Natural killer cell treated with Interleukin-12 subunit alpha and Interleukin-12 subunit beta and Interleukin-15 and Interleukin-18, amount 100 ng/mL, for 72 hours (primary cell): ENCODE data around the gene LRRC51. TPM values are rescaled to one million over a fixed set of nuclear protein-coding genes. Genes with fewer than 3 reads are reported as not detected.

ENCODE experiments used
- ATAC-seq, 2 donors: fragments of 150-1000 bp; cut with Tn5 transposase in 1 of 2; sonication (Bioruptor Pico), chemical (Tn5 transposase) in 1 of 2; 2 replicates each; pipeline ENCODE4 v1.10.0; 2021
- DNase-seq: peaks from one replicate; pipeline ENCODE4 v3.0.0; 2022; ENCODE audit warnings: low spot score
- H3K27ac Mint-ChIP-seq, 2 donors: 1 replicate in 1 of 2; 2 replicates in 1 of 2; pipeline ENCODE4 v1.8.0; 2022; ENCODE audit warnings: mixed read lengths in 2 of 2, mild to moderate bottlenecking in 1 of 2, moderate library complexity in 1 of 2
- H3K27me3 Mint-ChIP-seq, 2 donors: 1 replicate in 1 of 2; 2 replicates in 1 of 2; pipeline ENCODE4 v1.8.0; 2022; ENCODE audit warnings: mixed read lengths in 2 of 2
- H3K36me3 Mint-ChIP-seq: one replicate; pipeline ENCODE4 v1.8.0; 2022; ENCODE audit warnings: mixed read lengths
- H3K4me1 Mint-ChIP-seq, 2 donors: 1 replicate in 1 of 2; 2 replicates in 1 of 2; pipeline ENCODE4 v1.8.0; 2022; ENCODE audit warnings: low read depth in 2 of 2, mixed read lengths in 2 of 2, mild to moderate bottlenecking in 1 of 2
- H3K4me3 Mint-ChIP-seq: one replicate; pipeline ENCODE4 v1.8.0; 2022; ENCODE audit warnings: mixed read lengths
- H3K9me3 Mint-ChIP-seq: 2 replicates; pipeline ENCODE4 v1.8.0; 2022; ENCODE audit warnings: mixed read lengths
- total RNA-seq, 2 donors: library from RNA; stranded (reverse); gene quantifications; one replicate each; pipeline ENCODE4 v1.2.3, GENCODE V29; 2022

LRRC51 gene, protein sequence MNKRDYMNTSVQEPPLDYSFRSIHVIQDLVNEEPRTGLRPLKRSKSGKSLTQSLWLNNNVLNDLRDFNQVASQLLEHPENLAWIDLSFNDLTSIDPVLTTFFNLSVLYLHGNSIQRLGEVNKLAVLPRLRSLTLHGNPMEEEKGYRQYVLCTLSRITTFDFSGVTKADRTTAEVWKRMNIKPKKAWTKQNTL
- total RNA-seq, result 1 to 10 TPM; 3.5 to 7.2 TPM

DNA sequence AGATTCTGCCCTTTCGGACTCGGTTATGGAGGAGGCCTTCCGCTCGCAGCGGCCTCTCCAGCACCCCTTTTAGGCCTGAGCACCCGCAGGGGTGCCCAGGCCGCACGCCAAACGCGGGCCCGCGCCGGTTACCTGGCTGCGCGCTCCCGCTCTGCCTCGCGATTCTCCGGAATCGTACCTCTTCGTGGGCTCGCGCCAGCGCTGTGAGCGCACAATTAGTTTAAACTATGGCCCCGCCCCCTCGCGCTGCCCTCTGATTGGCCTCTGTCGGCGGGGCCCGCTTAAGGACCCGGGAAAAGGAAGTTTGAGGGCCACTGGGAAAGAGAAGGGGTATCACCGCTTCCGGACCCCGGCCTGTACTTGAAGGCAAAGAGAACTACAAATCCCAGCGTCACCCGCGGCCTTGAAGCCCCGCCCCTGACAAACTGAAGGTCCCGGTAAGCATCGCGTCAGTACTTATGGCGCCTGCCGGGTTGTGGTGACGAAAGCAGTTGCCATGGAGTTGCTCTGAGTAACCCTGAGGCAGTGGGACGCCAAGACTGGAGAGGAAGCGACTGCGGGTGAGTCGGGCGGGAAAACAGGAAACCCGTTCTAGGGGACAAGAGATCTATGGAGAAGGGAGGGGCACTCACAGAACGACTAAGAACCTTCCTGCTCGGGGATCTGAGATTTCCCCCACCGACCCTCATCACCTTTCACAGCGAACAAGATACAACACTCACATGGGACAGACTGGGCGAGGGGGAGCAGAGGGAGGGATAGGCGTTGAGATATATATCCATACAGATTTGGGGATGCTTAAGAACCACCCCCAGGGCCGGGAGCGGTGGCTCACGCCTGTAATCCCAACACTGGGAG lies at the start of gene LRRC51, which contains the start of gene NUMA1:
LRRC51 (plus strand) TSS at position 525 of the 858 bp plus-strand sequence. CDS start 8,234 bp downstream, outside the sequence.
NUMA1 (minus strand) TSS at position 217 of the 858 bp plus-strand sequence. CDS start 44,599 bp downstream, outside the sequence.
- Mint-ChIP-seq H3K4me3 (peak within 1 kb of the TSS; percentile 92), H3K27ac (peak within 1 kb of the TSS; percentile 89 to 95), H3K4me1 (peaks cover 41 to 46% of the 10 kb centered on the region in 2 donors), H3K27me3 (no peaks in the 10 kb centered on the region), H3K9me3 (no peaks in the 10 kb centered on the region), H3K36me3 (no peaks in the 10 kb centered on the region)
- DNase-seq (peak; percentile 99), ATAC-seq (peak; percentile 97 to 98)

DNA sequence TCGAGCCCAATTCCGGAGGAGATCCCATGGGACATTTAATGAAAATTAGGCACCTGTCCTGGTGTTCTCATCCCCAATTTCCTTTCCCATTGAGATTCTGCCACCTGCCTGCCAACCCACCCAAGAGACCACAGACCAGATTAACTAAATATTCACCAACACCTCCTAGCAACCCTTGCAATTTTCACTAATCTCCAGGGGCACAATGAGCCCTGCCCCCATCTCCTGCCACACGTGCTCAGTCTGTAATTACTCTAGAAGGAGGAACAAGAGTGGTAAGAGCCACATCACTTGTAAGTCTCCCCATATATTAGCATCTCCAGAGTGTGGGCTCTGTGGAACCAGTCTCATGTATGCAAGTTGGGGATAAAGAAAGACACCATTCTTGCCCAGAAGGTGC lies 44.0 kb upstream of the LRRC51 start:
- no peak for DNase-seq
- H3K27ac Mint-ChIP-seq, result no peak overlapping the region

DNA sequence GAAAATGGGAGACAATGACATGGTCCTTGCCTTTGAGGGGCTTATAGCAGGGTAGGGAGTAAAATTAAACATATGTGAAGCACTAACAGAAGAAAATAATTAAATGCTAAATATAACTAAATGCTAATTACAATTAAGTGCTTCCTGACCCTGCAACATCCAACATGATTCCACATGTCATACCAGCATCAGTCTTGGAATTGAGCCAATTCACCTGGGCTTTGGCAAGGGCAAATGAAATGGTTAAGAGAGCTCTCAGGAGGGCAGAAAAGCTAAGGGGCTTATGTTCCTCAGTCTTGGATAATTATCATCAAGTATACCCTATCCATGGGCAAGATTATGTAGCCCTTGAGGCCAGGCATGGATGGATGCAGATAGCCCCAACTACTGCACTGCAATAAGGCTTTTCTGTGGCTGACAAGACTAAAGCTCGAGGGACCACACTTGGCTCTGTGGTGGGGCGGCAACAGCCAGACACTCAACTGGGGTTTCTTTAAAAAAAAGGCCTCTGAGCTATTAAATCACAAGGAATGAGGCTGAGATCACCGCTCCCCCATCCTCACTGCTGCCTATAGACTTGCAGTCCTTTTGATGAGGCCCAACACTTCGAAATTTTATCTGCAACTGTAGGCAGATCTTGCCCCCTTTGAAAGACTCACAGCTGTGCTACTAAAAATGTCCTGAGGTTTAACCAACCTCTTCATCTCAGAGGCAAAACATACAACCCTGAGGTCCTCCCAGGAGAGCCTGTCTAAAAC lies 42.9 kb upstream of the LRRC51 start:
- no peak for DNase-seq
- no peaks in the 10 kb centered on the region for H3K36me3 Mint-ChIP-seq
- H3K9me3 Mint-ChIP-seq, result no peaks in the 10 kb centered on the region
- H3K27ac Mint-ChIP-seq, result no peak overlapping the region
- no peak for ATAC-seq
- no peaks in the 10 kb centered on the region for H3K27me3 Mint-ChIP-seq
- no peak overlapping the region for H3K4me3 Mint-ChIP-seq
- peaks cover 5 to 43% of the 10 kb centered on the region in 2 donors for H3K4me1 Mint-ChIP-seq

More for the DNA sequence above, 44.0 kb upstream of the LRRC51 start:
- no peaks in the 10 kb centered on the region for H3K9me3 Mint-ChIP-seq
- peaks cover 5 to 33% of the 10 kb centered on the region in 2 donors for H3K4me1 Mint-ChIP-seq
- no peaks in the 10 kb centered on the region for H3K27me3 Mint-ChIP-seq
- no peaks in the 10 kb centered on the region for H3K36me3 Mint-ChIP-seq
- ATAC-seq, result no peak
- no peak overlapping the region for H3K4me3 Mint-ChIP-seq

DNA sequence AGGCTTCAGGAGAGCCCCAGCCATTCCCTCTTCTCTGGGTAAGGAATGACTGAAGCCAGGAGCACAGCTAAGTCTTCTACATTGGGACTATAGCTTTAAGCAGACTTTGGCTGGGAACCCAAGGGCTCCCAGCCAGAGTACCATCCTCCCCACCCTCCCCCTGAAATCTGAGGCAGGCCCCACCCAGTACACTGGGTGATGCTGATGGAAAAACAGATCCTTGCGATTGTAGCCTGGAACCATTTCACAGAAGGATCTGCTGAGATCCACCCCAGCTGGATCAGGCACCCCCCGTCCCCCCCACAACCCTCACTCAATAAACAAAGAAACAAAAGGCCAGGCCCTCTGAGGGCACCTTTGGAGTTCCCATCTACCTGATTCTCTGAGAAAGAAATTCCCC lies 42.2 kb upstream of the LRRC51 start:
- Mint-ChIP-seq H3K27me3 (no peaks in the 10 kb centered on the region), H3K36me3 (no peaks in the 10 kb centered on the region), H3K27ac (no peak overlapping the region), H3K4me1 (peaks cover 5 to 44% of the 10 kb centered on the region in 2 donors), H3K9me3 (no peaks in the 10 kb centered on the region), H3K4me3 (no peak overlapping the region)
- ATAC-seq (no peak), DNase-seq (no peak)

DNA sequence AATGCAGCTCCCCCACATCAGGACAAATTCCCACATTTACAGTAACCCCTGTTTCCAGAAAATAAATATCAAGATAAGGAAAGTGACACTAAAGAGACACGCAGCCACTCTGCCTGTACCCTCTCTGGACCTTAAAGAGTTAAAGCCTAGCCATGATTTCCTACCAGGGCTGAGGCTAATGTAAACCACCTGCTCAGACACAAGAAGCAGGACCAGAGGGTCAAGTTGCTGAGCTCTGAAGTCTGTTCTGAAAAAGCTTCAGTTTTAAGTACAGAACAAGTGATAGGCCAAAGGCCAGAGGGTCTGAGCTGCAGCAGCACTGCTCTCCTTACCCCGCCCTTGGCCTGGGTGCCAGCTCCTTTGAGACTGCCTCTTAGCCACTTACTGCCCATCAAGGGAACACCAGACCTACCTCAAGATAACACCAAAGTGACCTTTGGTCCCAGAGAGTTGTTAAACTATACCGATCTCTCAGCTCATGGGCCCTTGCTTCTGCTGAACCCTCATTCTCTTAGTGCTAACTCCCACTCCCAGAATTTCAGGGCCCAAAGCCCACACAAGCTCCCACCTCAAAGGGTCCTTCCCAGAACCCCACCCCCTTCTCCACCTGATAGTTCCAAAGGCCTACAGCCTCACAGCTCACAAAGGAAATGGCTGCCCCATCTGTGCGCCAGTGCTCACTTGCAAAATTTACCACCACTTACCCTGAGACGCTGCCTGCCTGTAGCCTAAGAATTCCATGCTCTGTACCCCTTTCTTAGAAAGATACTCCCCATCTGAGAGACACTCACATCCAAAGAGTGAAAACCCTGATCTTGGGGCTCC lies 41.4 kb upstream of the LRRC51 start:
- Mint-ChIP-seq H3K27me3 (no peaks in the 10 kb centered on the region), H3K27ac (no peak overlapping the region), H3K9me3 (no peaks in the 10 kb centered on the region), H3K36me3 (no peaks in the 10 kb centered on the region), H3K4me1 (peaks cover 10 to 44% of the 10 kb centered on the region in 2 donors), H3K4me3 (no peak overlapping the region)
- DNase-seq (no peak), ATAC-seq (no peak)

DNA sequence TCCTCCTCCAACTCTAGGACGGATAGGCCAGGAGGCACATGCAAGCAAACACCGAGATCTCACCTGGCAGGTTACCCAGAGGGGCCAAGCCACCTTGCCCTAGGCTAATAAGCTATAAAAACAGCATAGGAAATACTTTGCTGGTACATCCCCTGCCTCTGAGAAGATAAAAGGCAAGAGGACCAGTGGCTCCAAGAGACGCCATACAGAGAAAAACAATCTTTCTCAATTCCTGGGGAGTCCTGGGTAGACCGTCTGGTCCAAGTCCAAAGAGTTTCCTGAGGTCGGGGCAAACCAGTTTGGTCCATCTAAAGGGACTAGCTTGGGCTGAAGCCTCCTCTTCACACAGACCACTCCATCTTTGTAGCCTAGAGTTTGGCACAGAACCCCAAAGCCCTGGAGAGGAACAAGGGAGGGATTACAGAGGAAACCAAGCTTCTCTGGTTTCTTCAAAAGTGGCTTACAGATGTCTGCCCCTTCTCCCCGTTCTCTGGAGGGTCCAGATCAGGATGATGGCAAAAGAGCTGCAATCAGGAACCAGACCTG lies 40.7 kb upstream of the LRRC51 start:
- H3K27me3 Mint-ChIP-seq, result no peaks in the 10 kb centered on the region
- ATAC-seq, result no peak
- DNase-seq, result no peak

DNA sequence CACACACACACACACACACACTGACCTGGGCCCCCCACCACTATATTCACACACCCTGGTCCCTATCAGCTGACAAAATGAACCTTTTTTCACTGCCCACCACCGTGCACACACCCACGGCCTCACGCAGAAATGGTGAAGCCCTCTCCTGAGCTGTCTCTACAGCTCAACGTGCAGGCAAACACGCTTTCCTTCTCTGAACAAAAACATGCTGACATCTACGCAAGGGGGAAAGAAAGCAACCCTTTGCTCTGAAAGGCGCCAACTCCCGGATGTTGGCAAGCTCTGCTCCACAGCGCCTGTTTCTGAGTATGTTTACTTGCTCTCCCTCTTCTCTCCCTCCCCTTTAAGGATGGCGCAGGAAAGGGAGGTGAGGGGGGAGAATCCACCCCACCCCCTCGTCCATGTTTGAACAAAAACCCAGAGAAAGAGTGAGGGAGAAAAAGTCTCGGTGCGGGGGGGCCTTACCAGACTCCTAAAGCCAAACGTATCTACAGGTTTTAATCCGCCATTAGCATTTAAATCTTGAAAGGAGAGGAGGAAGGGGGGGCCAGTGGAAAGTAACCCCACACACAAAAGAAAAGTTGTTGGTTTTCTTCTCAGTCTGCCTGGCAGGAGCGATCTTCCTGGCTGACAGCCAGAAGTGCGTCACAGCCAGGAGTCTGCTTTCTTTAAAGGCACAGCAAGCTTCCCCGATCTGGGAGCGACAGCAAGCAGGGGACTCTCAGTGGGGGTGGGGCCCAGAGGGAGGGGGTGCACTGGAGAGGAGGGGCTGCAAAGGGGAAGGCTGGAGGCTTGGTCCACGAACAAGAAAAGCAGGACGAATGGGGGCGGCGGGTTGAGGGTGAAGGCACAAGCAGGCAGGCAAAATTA lies 39.9 kb upstream of the LRRC51 start:
- Mint-ChIP-seq H3K27me3 (no peaks in the 10 kb centered on the region), H3K9me3 (no peaks in the 10 kb centered on the region), H3K27ac (no peak overlapping the region), H3K4me3 (no peak overlapping the region), H3K36me3 (no peaks in the 10 kb centered on the region), H3K4me1 (peaks cover 8 to 46% of the 10 kb centered on the region in 2 donors)
- peak; percentile 70 for DNase-seq
- peak; percentile 78 for ATAC-seq

More for the DNA sequence above, 40.7 kb upstream of the LRRC51 start:
- Mint-ChIP-seq H3K4me1 (peaks cover 10 to 46% of the 10 kb centered on the region in 2 donors), H3K27ac (no peak overlapping the region), H3K9me3 (no peaks in the 10 kb centered on the region), H3K36me3 (no peaks in the 10 kb centered on the region), H3K4me3 (no peak overlapping the region)

DNA sequence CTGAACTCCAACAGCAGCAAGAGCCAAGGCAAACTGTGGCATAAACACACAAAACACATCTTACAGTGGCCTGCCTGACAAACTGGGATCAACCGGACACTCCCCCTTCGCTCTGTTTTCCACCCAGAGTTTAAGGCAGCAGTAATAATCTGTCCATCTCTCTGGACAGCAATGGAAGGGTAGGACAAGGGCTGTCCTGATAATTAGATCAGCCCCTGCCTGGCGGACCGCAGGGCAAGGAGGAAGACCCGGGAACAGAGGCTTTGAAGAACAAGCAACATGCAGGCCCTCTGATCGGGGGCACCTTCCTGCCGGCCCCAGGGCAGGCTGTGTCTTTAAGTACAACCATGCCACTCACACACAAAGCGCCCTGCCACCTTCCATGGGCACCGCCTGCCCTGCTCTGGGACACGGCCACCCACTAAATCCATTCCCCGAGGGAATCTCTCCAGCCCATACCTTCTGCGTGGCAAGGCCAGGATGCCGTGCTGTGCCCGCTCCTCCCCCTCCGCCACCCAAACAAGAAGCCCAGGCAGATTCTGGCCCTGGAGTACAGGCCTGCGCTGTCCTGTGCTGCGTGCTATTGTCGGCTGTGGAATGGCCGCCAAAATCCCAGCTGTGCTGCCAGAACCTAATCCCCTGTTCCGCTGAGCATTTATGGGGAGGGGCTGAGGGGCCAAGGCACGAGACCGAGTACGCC lies 39.1 kb upstream of the LRRC51 start:
- H3K4me1 Mint-ChIP-seq, result peaks cover 5 to 43% of the 10 kb centered on the region in 2 donors
- ATAC-seq (peak; percentile 59 to 66), DNase-seq (peak; percentile 62)
- no peaks in the 10 kb centered on the region for H3K9me3 Mint-ChIP-seq
- no peaks in the 10 kb centered on the region for H3K27me3 Mint-ChIP-seq
- H3K4me3 Mint-ChIP-seq, result no peak overlapping the region
- H3K27ac Mint-ChIP-seq, result no peak overlapping the region
- no peaks in the 10 kb centered on the region for H3K36me3 Mint-ChIP-seq

DNA sequence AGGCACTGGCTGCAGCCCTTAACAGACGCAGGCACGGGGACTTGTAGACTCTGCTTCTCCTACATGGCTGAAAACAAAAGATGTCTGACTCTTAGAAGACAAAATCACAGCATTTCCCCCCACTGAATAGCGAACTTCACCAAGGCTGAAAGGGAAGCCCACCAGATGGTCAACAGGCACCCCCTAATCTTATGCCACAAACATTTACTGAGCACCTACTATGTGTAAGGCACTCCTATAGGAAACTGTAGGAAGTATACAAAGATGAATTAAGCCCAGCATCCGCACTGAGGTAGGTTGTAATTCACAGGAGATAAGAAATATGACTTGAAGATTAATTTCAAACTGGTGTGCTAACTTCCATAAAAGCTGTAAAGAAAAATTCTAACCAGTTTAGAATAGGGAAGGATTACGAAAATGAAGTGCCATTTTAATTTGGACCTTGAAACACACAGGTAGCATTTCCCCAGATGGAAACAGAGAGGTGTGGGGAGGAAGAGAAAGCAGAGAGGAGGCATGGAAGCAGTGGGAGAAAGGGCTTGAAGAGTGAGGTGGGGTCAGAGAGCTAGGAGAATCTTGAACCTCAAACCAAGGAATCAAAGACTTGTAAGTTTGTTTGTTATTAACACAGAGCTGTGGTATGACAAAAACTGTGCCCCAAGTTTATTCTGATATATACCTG lies 38.4 kb upstream of the LRRC51 start:
- ATAC-seq, result no peak
- Mint-ChIP-seq H3K9me3 (no peaks in the 10 kb centered on the region), H3K27me3 (no peaks in the 10 kb centered on the region), H3K36me3 (no peaks in the 10 kb centered on the region), H3K4me3 (no peak overlapping the region), H3K4me1 (peaks cover 5 to 38% of the 10 kb centered on the region in 2 donors), H3K27ac (no peak overlapping the region)
- DNase-seq, result no peak

DNA sequence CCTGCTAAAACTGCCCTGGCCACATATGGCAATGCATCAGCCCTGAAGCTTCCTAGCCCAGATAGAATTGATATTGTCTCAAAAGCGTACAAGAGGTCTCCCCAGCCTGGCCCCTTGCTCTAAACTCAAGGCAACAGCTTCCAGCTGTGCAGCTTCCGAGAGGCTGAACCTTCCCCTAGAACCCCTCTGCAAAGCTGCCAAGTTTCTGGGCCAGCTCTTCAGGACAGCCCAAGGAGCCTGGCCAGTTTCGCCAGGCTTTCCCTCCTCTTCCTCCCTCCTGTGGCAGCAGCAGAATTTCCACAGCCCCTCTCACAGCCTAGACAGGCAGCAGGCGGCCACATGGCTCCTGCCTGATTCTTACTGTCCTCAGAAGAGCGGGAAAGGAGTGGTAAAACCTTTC lies 34.8 kb upstream of the LRRC51 start:
- no peak overlapping the region for H3K27ac Mint-ChIP-seq
- no peak for ATAC-seq
- DNase-seq, result no peak
- H3K27me3 Mint-ChIP-seq, result no peaks in the 10 kb centered on the region
- H3K4me1 Mint-ChIP-seq, result peaks cover 5 to 26% of the 10 kb centered on the region in 2 donors
- no peaks in the 10 kb centered on the region for H3K9me3 Mint-ChIP-seq
- H3K36me3 Mint-ChIP-seq, result no peaks in the 10 kb centered on the region
- H3K4me3 Mint-ChIP-seq, result no peak overlapping the region

DNA sequence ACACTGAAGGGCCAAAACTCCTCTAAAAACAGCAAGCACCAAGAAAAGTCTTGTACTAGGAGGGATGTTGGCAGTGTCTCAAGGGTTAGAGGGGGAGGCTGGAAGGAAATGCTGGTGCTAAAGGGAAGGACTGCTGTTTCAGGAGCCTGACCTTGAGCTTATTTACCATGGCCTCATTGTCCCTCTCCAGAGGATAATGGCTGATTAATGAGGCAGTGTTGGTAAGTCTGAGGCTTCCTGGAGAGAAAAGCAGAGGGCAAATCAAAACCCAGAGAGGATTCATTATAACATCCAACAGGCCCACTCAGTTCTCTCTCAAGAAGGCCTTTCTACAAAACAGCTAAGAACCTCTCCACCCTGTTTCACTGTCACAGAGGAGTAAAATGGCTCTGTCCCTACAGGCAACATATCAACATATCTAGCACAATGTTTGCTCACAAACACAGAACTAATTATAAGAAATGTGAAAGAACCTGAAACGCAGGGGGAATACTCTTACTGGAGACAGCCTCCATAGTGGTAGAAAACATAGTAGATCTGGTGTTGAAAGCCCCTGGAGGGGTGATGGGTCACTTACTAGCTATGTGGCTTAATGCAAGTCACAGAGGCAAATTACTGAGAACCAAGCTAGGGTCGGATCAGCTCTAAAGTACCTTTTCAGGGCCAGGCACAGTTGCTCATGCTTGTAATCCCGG lies 31.7 kb upstream of the LRRC51 start:
- no peak for DNase-seq
- no peak overlapping the region for H3K27ac Mint-ChIP-seq
- H3K36me3 Mint-ChIP-seq, result no peaks in the 10 kb centered on the region
- no peaks in the 10 kb centered on the region for H3K27me3 Mint-ChIP-seq
- H3K9me3 Mint-ChIP-seq, result no peaks in the 10 kb centered on the region
- no peak overlapping the region for H3K4me3 Mint-ChIP-seq
- no peak for ATAC-seq
- peaks cover 2 to 18% of the 10 kb centered on the region in 2 donors for H3K4me1 Mint-ChIP-seq
